ENCODE data around the gene VCAN. TPM values are rescaled to one million over a fixed set of nuclear protein-coding genes. Genes with fewer than 3 reads are reported as not detected.

The VCAN gene
- total RNA-seq, 1 donor from 2014 or later: 33.7 TPM

- DNase-seq (ENCODE audit: low read depth) (no peak), FAIRE-seq (no peak)
- TF ChIP-seq CTCF (IDR thresholded peaks at IDR 0.05; ENCODE audit: insufficient read depth, low read length, severe bottlenecking): no peak
- no peaks in the 10 kb centered on the region for H3K27me3 ChIP-seq (ENCODE audit: control insufficient read depth, insufficient read depth, low read length)
- no peak overlapping the region for H3K4me3 ChIP-seq (ENCODE audit: low read depth, low read length)
- H3K36me3 ChIP-seq (ENCODE audit: control insufficient read depth, insufficient read depth, low read length): no peaks in the 10 kb centered on the region
Observed at GRCh38 chr5:83513081-83513480, 41.5 kb downstream of the VCAN start.

- H3K4me3 ChIP-seq (ENCODE audit: low read depth, low read length): no peak overlapping the region
- no peak for FAIRE-seq
- no peak for TF ChIP-seq CTCF (IDR thresholded peaks at IDR 0.05; ENCODE audit: insufficient read depth, low read length, severe bottlenecking)
- H3K27me3 ChIP-seq (ENCODE audit: control insufficient read depth, insufficient read depth, low read length): no peaks in the 10 kb centered on the region
- H3K36me3 ChIP-seq (ENCODE audit: control insufficient read depth, insufficient read depth, low read length): no peaks in the 10 kb centered on the region
- no peak for DNase-seq (ENCODE audit: low read depth)
Observed at GRCh38 chr5:83513491-83513890, 41.9 kb downstream of the VCAN start.

GRCh38 chr5:83516377-83516776 is 44.8 kb downstream of the VCAN start:
- H3K27me3 ChIP-seq (ENCODE audit: control insufficient read depth, insufficient read depth, low read length): no peaks in the 10 kb centered on the region
- TF ChIP-seq CTCF (IDR thresholded peaks at IDR 0.05; ENCODE audit: insufficient read depth, low read length, severe bottlenecking): no peak
- FAIRE-seq: no peak
- DNase-seq (ENCODE audit: low read depth): no peak
- H3K36me3 ChIP-seq (ENCODE audit: control insufficient read depth, insufficient read depth, low read length): no peaks in the 10 kb centered on the region
- no peak overlapping the region for H3K4me3 ChIP-seq (ENCODE audit: low read depth, low read length)

GRCh38 chr5:83517072-83517687 is 45.6 kb downstream of the VCAN start:
- no peak for FAIRE-seq

GRCh38 chr5:83517688-83518085 is 46.1 kb downstream of the VCAN start:
- Histone ChIP-seq H3K27me3 (ENCODE audit: control insufficient read depth, insufficient read depth, low read length) (no peaks in the 10 kb centered on the region), H3K4me3 (ENCODE audit: low read depth, low read length) (no peak overlapping the region), H3K36me3 (ENCODE audit: control insufficient read depth, insufficient read depth, low read length) (no peaks in the 10 kb centered on the region)
- no peak for DNase-seq (ENCODE audit: low read depth)
- TF ChIP-seq CTCF (IDR thresholded peaks at IDR 0.05; ENCODE audit: insufficient read depth, low read length, severe bottlenecking): no peak
- no peak for FAIRE-seq

More at GRCh38 chr5:83517072-83517687, 45.6 kb downstream of the VCAN start:
- Histone ChIP-seq H3K36me3 (ENCODE audit: control insufficient read depth, insufficient read depth, low read length) (no peaks in the 10 kb centered on the region), H3K27me3 (ENCODE audit: control insufficient read depth, insufficient read depth, low read length) (no peaks in the 10 kb centered on the region), H3K4me3 (ENCODE audit: low read depth, low read length) (no peak overlapping the region)
- no peak for DNase-seq (ENCODE audit: low read depth)
- no peak for TF ChIP-seq CTCF (IDR thresholded peaks at IDR 0.05; ENCODE audit: insufficient read depth, low read length, severe bottlenecking)
